ENCODE measurements around the gene PPP6C.
"Not testable (repeated sequence)": the region's sequence is repeated elsewhere in the genome, so short reads cannot be mapped to it uniquely, and the experiment has no call there.

Gene PPP6C

DNA sequence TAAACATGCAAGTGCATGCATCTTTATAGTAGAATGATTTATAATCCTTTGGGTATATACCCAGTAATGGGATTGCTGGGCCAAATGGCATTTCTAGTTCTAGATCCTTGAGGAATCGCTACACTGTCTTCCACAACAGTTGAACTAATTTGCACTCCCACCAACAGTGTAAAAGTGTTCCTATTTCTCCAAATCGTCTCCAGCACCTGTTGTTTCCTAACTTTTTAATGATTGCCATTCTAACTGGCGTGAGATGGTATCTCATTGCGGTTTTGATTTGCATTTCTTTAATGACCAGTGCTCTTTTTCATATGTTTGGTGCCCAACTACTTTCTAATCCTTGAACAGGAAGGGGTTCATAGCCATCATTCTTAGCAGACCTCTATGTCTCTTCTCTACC lies 7.8 kb downstream of the PPP6C start:
- not testable (repeated sequence) for DNase-seq (ENCODE audit: low read depth)

DNA sequence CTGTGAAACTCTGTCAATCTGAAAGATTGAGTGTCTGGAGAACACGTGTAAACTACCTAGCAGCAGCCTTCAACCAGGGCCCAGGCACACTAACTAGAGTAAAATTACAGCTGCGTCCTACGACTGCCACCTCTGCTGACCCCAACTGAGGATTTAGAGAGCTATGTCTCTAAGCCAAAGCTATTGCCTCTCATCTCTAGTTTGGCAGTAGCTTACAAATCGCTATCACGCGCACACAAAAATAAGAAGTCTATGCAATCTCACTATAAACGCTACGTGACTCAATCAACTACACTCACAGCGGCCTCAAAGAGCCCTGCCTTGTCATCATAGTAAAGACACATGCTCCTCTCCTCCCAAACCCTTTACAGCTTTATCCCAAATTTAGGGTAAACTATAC lies 8.7 kb downstream of the PPP6C start:
- DNase-seq (ENCODE audit: low read depth): no peak

DNA sequence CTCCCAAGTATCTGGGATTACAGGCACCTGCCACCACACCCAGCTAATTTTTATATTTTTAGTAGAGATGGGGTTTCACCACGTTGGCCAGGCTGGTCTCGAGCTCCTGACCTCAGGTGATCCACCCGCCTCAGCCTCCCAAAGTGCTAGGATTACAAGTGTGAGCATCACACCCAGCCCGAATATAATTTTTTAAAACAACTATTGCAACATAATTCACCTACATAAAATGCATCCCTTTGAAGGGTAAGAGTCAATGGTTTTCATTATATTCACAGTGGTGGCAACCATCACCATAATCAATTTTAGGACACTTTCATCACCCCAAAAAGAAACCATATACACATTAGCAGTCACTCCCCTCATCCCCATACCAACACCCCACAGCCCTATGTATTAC lies 9.8 kb downstream of the PPP6C start:
- DNase-seq (ENCODE audit: low read depth): not testable (repeated sequence)

DNA sequence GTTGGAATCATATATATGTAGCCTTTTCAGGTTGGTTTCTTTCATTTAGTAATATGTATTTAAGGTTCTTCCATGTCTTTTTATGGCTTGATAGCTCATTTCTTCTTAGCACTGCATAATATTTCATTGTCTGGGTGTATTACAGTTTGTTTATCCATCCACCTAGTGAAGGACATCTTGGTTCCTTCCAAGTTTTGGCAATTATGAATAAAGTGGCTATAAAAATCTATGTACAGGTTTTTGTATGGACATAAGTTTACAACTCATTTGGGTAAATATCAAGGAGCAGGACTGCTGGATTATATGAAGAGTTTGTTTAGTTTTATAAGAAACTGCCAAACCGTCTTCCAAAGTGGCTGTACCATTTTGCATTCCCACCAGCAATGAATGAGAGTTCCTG lies 11.7 kb downstream of the PPP6C start:
- no peak for DNase-seq (ENCODE audit: low read depth)

DNA sequence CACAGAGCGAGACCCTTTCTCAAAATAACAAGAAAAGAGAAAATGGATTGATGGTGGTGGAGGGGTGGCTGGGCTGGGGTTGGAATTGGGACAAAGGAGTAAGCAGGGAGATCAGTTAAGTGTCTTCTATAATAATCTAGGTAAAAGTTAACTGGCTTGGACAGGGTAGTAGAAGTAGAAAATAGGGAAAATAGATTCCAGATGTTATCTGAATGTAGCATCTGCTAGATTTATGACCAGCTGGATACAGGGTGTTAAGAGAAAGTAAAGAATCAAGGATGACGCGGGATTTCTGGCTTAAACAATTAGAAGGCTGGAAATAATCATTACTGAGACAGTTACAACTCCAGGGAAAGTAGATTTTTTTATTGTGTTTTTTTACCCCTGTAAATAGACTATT lies 13.0 kb downstream of the PPP6C start:
- DNase-seq (ENCODE audit: low read depth): no peak

DNA sequence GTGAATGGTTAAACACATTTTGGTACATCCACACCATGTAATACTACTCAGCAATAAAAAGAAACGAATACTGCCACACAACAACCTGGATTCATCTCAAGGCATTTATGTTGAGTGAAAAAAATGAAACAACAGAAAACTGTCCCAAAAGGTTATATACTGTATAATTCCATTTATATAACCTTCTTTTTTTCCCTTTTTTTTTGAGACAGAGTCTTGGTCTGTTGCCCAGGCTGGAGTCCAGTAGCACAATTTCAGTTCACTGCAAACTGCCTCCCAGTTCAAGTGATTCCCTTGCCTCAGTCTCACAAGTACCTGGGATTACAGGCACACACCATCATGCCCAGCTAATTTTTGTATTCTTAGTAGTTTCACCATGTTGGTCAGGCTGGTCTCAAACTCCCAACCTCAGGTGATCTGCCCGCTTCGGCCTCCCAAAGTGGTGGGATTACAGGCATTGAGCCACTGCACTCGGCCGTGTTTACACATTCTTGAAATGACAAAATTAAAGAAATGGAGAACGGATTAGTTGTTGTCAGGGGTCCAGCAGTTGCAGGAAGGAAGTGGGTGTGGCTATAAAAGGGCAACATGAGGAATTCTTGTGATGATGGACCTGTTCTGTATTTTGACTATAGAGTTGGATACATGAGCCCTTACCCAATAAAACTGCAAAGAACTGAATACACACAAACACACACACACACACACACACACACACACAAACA lies 17.4 kb downstream of the PPP6C start:
- DNase-seq (ENCODE audit: low read depth): no peak

DNA sequence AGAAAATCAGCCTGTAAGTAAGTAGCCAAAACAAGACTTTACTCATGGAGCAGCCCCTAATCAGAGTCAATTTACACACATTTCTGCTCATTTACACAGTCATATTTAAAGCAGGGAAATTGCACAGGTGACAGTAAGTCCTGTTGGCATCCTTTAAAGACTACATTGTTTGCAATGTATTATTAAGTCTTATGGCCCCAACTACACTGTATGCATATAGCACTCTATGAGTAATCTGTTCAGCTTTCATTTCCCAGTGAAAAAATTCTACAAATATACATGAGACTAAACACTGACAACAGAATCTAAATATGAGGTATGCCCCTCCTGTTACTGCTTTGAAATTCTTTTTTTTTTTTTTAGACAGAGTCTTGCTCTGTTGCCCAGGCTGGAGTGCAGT lies 19.7 kb downstream of the PPP6C start:
- DNase-seq (ENCODE audit: low read depth): no peak

DNA sequence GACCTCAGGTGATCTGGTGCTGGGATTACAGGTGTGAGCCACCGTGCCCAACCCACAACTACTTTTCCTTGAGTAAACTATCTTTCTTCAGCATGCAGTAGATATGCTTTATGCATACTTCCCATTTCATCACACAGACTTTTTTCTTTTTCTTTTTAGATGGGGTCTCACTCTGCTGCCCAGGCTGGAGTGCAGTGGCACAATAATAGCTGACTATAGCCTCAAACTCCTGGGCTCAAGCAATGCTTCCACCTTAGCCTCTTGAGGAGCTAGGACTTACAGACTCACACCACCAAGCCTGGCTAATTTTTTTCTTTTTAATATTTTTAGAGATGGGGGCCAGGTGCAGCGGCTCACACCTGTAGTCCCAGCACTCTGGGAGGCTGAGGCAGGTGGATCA lies 22.8 kb downstream of the PPP6C start:
- DNase-seq (ENCODE audit: low read depth): no peak

DNA sequence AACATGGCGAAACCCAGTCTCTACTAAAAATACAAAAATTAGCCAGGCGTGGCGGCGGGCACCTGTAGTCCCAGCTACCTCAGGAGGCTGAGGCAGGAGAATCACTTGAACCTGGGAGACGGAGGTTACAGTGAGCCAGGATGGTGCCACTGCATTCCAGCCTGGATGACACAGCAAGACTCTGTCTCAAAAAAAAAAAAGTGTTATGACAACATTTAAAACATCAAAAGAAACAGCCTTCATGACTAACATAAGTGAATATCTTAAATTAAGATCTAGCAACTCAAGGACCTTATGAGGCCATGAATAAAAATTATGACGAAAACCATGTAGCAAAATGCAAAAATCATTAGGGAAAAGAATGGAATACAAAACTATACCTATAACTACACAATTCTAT lies 26.7 kb downstream of the PPP6C start:
- not testable (repeated sequence) for DNase-seq (ENCODE audit: low read depth)

DNA sequence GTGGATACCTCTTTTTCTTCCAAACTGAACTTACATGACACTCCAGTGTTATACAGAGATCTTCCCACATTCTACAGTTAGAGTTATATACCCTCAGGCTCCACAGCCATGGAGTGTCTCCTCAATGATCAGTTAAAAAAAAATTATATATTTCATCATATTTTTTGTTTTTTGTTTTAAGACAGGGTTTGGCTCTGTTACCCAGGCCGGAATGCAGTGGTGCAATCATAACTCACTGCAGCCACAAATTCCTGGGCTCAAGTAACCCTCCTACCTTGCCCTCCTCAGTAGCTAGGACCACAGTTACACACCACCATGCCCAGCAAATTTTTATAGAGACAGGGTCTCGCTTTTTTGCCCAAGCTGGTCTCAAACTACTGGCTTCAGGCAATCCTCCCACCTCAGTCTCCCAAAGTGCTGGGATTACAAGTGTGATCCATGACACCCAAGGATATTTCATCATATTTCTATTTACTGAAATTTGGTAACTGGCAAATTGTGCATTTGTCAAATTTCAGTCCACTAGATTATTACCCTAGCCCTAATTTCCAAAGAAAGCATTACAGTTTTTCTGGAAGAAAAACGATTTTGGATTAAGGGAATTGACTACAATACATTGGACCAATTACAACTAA lies 28.2 kb downstream of the PPP6C start:
- no peak for DNase-seq (ENCODE audit: low read depth)

DNA sequence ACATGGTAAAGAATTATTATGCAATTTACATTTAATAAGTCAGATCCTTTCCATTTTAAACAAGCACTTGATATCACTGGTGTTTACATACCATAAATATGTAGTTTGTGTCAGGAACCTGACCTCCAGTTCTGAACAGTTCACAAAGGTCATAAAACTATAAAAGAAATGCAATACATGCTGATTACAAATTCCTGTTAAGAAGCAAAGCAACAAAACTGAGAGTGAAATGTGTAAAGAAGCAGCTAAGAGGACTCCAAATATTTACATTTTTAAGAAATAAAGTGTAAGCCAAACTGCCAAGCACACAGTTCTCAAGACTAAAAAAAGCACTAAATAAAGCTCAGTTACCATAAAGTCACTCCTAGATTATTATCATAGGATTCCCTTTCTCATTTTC lies 28.9 kb downstream of the PPP6C start:
- no peak for DNase-seq (ENCODE audit: low read depth)

DNA sequence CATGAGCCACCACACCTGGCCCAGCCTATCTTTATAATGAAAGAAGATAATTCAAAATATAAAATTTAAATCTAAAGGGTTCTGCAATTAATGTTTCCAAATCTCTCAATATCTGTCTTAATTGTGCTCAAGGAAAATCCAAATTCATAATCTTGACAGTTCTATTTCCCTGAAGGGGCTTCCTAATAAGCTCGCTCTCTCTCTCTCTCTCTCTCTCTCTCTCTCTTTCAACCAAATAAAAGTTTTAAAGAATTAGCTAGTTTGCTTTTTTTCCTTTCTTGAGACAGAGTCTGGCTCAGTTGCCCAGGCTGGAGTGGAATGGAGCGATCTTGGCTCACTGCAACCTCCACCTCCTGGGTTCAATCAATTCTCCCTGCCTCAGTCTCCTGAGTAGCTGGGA lies 33.1 kb downstream of the PPP6C start:
- no peak for DNase-seq (ENCODE audit: low read depth)

DNA sequence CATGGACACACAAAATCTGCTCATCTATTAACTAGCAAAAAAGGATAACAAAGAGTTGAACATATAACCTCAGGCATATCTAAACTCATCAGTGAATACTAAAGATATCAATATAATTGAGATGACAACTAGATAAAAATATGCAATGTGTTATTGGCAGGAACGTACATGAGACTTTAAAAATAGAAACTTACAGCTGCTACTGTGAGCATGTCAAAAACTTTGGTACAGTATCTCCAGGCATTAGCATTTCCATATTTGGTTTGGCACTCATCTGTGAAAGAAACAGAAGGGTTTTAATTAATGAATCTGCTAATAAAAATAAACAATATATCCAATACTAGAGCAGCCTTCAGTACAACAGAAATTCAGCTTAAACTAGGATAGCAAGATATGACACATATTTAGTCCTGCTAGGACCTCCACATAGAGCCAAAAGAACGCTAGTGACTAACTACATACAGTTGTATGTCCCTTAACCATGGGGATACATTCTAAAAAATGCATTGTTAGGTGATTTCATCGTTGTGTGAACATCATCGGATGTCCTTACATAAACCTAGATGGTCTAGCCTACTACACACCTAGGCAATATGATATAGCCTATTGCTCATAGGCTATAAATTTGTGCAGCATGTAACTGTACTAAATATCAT lies 35.8 kb downstream of the PPP6C start:
- DNase-seq (ENCODE audit: low read depth): no peak

DNA sequence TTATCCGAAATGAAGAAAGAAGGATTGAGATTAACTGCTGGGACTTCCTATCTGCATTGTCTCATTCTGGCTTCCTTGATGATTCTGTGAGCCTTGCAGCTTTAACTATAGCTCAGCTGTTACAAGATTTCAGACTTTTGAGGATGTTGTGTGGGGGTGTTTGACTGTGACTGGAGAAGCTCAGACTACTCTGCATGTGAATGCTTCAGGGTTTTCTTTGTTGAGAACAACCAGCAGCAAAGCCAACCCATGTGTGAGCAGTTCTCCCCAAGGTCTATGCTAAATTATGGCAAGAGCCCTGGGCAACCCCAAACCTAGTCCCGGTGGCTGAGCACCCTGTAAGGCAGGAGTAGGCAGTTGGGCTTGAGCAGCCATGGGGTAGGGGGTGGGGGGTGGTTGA lies 37.9 kb downstream of the PPP6C start:
- no peak for DNase-seq (ENCODE audit: low read depth)

DNA sequence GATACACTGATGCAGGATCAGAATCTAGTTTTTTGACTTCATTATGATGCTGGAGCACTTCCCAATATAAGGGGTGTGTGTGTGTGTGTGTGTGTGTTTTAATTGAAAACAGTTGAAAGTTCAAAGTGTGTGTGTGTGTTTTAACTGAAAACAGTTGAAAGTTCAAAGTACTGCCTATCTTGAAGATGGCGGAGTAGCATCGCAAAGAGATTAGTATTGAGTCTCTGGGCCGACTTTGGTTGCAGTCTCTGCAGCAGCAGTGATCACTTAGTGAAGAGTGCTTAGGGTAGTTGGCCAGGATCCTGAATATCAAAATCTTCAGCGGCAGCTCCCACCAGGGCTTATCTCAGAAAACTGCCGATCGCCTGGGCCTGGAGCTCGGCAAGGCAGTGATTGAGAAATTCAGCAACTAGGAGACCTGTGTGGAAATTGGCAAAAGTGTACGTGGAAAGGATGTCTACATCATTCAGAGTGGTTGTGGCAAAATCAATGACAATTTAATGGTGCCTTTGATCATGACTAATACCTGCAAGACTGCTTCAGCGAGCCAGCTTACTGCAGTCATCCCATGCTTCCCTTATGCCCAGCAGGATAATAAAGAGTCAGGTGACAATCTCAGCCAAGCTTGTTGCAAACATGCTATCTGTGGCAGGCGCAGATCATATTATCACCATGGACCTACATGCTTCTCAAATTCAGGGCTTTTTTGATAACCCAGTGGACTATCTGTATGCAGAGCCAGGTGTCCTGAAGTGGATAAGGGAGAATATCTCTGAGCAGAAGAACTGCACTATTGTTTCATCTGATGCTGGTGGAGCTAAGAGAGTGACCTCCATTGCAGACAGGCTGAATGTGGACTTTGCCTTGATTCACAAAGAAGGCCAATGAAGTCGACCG lies 39.0 kb downstream of the PPP6C start:
- DNase-seq (ENCODE audit: low read depth): no peak

DNA sequence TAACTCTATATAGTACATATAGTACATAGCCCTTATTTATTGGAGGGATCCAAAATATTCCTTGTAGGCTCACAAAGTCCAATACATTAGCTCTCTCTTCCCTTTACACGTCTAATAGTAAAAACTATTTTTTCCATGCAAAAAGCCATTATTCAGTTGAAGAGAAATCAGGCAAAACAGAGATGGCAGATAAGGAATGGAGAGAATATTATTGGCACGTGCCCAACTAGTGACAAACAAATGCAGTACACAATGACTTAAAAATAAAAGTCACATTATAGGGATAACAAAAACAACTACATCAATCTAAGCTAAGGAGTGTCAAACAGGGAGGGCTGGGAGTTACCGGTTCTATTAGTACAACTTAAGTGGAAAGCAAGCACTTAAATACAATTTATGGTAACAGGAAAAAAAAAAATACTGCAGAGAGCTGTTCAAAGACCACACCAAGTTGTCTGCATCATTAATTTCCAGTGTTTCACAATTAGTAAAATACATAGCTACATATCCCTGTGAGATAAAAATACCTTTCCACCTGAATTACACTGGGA lies 42.1 kb downstream of the PPP6C start:
- no peak for DNase-seq (ENCODE audit: low read depth)

DNA sequence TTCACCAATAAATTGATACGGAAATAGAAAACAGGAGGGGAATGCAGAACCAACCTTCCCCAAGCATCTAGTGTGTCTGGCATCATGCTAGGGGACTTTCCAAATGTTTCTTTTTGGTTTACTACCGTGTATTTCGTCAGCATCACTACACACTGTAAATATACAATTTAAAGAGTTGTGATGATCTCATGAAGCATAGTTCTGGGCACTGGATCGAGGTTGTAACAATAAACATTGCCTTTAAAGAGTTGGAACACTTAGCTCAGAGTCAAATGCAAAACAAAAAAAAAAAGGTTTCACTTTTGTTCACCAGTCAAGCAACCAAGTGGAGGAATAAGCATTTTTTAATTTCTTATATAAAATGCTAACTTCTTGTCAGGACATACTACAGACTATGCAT lies 43.4 kb downstream of the PPP6C start:
- no peak for DNase-seq (ENCODE audit: low read depth)

DNA sequence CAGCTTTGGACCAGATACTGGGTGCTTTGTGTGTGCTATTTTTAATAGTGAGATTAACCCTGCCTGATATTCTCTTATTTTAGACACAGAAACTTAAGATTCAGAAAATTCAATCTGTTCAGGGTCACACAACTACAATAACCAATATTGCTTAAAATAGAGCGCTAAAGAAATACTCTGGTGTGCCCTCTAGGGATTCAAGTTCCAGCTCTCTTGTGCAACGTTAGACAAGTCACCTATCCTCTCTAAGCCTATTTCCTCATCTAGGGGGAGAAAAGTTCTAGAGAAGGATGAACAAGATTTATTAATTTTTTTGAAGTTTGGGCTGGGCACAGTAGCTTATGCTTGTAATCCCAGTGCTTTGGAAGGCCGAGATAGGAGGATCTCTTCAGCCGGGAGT lies 44.2 kb downstream of the PPP6C start:
- DNase-seq (ENCODE audit: low read depth): no peak

DNA sequence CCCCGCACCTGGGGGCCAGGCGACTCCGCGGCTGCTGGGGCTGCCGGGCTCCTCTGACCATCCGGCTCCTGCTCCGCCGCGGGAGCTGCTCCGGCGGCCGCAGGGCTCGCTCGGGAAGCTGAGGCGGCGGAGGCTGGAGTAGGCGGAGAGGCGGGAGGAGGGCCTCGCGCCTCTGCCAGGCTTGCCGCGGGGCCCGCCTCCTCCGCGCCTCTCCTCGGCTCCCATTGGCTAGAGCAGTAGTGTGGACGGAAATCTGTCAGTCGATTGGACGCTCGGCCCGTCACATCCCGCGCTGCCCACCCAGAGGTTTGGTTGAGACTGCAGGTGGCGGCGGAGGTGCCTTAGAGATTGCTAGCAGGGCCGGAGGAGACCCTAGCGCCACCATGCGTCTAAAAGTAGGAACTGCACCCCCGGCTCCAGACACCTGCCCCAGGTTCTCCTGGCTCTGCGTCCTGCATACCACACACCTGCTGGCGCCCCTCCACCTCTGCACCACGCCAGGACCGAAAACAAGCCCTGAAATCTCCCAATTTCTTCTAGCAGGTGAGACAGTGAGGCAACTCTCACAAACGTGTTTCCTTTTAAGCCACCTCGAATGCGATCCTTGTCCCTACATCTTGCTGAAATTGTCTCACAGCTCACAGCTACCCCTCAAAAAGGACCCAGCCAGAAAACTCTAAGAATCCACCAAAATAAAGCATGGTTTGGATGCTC lies 46.1 kb downstream of the PPP6C start, which contains the start of gene SCAI:
Gene SCAI (minus strand): TSS at position 152 of the 714 bp plus-strand sequence. CDS start 91 bp downstream, at position 61.
- DNase-seq (ENCODE audit: low read depth): peak; percentile 94

DNA sequence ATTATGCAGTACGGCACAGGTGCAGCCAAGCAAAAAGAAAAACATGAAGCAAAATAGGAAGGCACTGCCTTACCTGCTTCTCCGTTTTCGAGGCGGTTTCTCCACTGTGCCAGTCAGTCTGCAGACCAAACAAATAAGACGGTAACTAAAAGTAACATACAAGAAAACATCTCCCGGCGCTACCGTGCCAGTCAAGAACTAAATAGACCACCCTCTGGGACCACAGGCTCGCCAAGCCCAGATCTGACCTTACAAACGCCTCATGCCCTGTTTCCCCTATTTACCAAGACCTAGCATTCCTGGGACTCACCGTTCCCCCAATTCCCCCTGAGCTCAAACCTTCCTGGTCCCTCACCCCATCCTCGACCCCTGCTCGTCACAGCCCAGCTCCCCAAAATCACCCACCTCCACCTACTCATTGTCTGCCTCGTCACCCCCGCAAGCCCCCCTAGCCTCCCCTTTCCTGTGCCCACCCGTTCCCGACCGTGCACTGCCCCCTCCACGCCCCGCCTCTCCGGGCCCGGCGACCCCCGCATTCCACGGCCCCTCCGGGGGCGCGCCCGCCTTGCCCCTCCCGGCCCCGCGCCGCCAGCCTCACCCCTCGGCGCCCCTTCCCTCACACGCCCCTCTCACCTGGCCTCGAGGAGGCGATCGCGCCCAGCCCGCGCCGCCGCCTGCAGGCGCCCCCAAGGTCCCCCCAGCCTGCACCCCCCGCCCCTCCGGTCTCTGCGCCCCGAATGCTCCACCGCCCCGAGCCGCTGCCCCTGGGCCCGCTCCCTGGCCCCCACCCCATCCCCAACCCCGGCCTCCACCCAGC lies 46.8 kb downstream of the PPP6C start:
- DNase-seq (ENCODE audit: low read depth): no peak

DNA sequence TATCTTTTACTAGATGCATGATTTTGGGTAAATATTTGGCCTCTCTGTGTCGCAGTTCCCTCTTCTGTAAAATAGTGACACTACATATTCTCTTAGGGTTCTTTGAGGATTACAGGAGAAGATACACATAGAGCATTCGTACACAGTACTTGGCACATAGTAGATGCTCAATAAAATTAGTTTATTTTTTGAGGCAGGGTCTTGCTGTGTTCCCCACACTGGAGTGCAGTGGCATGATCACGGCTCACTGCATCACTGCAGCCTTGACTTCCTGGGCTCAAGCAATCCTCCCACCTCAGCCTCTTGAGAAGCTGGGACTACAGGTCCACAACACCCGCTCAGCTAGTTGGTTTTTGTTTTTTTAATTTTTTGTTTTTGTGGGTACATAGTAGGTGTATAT lies 47.9 kb downstream of the PPP6C start:
- DNase-seq (ENCODE audit: low read depth): no peak

Measured in activated T-cell treated with anti-CD3 and anti-CD28 coated beads for 1 hour (primary cell).